ENCODE data around the gene TSR1.
A peak's percentile ranks its signal among the peaks of the same experiment; 100 is the strongest.

Gene TSR1

GRCh38 chr17:2369039-2369438, 32.8 kb upstream of the TSR1 start:
- no peak for DNase-seq (ENCODE audit: low spot score)

GRCh38 chr17:2368359-2368758, 32.1 kb upstream of the TSR1 start:
- DNase-seq (ENCODE audit: low spot score), result no peak

GRCh38 chr17:2366747-2367494, 30.7 kb upstream of the TSR1 start:
- peak; percentile 57 for DNase-seq (ENCODE audit: low spot score)

- no peak for DNase-seq (ENCODE audit: low spot score)
Observed at GRCh38 chr17:2365132-2365531, 28.9 kb upstream of the TSR1 start.

GRCh38 chr17:2364763-2365116, 28.5 kb upstream of the TSR1 start:
- DNase-seq (ENCODE audit: low spot score), result no peak

GRCh38 chr17:2363851-2364762, 27.9 kb upstream of the TSR1 start:
- DNase-seq (ENCODE audit: low spot score), result no peak

GRCh38 chr17:2363318-2363717, 27.1 kb upstream of the TSR1 start:
- no peak for DNase-seq (ENCODE audit: low spot score)

- no peak for DNase-seq (ENCODE audit: low spot score)
Observed at GRCh38 chr17:2362881-2363280, 26.6 kb upstream of the TSR1 start.

- DNase-seq (ENCODE audit: low spot score), result no peak
Observed at GRCh38 chr17:2362416-2362815, 26.2 kb upstream of the TSR1 start.

GRCh38 chr17:2362016-2362415, 25.8 kb upstream of the TSR1 start:
- no peak for DNase-seq (ENCODE audit: low spot score)

GRCh38 chr17:2361010-2361760, 24.9 kb upstream of the TSR1 start:
- no peak for DNase-seq (ENCODE audit: low spot score)

- DNase-seq (ENCODE audit: low spot score), result no peak
Observed at GRCh38 chr17:2357931-2358434, 21.7 kb upstream of the TSR1 start.

GRCh38 chr17:2357237-2357636, 21.0 kb upstream of the TSR1 start:
- DNase-seq (ENCODE audit: low spot score), result no peak

- DNase-seq (ENCODE audit: low spot score), result no peak
Observed at GRCh38 chr17:2354311-2354710, 18.1 kb upstream of the TSR1 start.

GRCh38 chr17:2351269-2351668, 15.0 kb upstream of the TSR1 start:
- no peak for DNase-seq (ENCODE audit: low spot score)

GRCh38 chr17:2347805-2348685, 11.8 kb upstream of the TSR1 start:
- DNase-seq (ENCODE audit: low spot score), result peak; percentile 61

GRCh38 chr17:2346475-2346874, 10.2 kb upstream of the TSR1 start:
- DNase-seq (ENCODE audit: low spot score), result no peak

GRCh38 chr17:2344528-2344927, 8.3 kb upstream of the TSR1 start:
- DNase-seq (ENCODE audit: low spot score), result no peak

GRCh38 chr17:2343421-2343820, 7.2 kb upstream of the TSR1 start:
- no peak for DNase-seq (ENCODE audit: low spot score)

GRCh38 chr17:2338315-2338657, 2.0 kb upstream of the TSR1 start:
- no peak for DNase-seq (ENCODE audit: low spot score)

GRCh38 chr17:2337544-2338314, 1.5 kb upstream of the TSR1 start:
- DNase-seq (ENCODE audit: low spot score), result peak; percentile 74
